Measurements from ENCODE around the gene UBN1.

Gene UBN1

GRCh38 chr16:4801051-4801961 is 46.0 kb upstream of the UBN1 start:
- Histone ChIP-seq H3K4me3 (ENCODE audit: low read depth, low read length) (peak overlapping the region; percentile 80), H3K9me3 (no peaks in the 10 kb centered on the region), H3K27me3 (no peaks in the 10 kb centered on the region), H3K4me1 (peaks cover 11% of the 10 kb centered on the region), H3K36me3 (peaks cover 13% of the 10 kb centered on the region)
- TF ChIP-seq CTCF (IDR thresholded peaks at IDR 0.05; ENCODE audit: low read depth, low read length), result no peak
- DNase-seq, result no peak

- H3K4me1 ChIP-seq, result peaks cover 11% of the 10 kb centered on the region
- no peak for TF ChIP-seq CTCF (IDR thresholded peaks at IDR 0.05; ENCODE audit: low read depth, low read length)
- H3K36me3 ChIP-seq, result peaks cover 14% of the 10 kb centered on the region
- peak within 1 kb of the TSS; percentile 80 for H3K4me3 ChIP-seq (ENCODE audit: low read depth, low read length)
- no peaks in the 10 kb centered on the region for H3K9me3 ChIP-seq
- peak; percentile 61 for DNase-seq
- H3K27me3 ChIP-seq, result no peaks in the 10 kb centered on the region
These were observed 45.2 kb upstream of the UBN1 start, which contains the start of gene ROGDI for GRCh38 chr16:4801962-4802658. TSS of gene ROGDI (minus strand) at chr16:4802633. CDS start at chr16:4802571, 62 bp downstream.

- Histone ChIP-seq H3K4me3 (ENCODE audit: low read depth, low read length) (peak overlapping the region; percentile 80), H3K9me3 (no peaks in the 10 kb centered on the region), H3K36me3 (peaks cover 20% of the 10 kb centered on the region), H3K27me3 (no peaks in the 10 kb centered on the region), H3K4me1 (peaks cover 11% of the 10 kb centered on the region)
- no peak for TF ChIP-seq CTCF (IDR thresholded peaks at IDR 0.05; ENCODE audit: low read depth, low read length)
- DNase-seq, result peak; percentile 96
These were observed 44.5 kb upstream of the UBN1 start for GRCh38 chr16:4802659-4803287.

- Histone ChIP-seq H3K4me3 (ENCODE audit: low read depth, low read length) (peak overlapping the region; percentile 80), H3K9me3 (no peaks in the 10 kb centered on the region), H3K27me3 (no peaks in the 10 kb centered on the region), H3K36me3 (peaks cover 26% of the 10 kb centered on the region), H3K4me1 (peaks cover 11% of the 10 kb centered on the region)
- no peak for DNase-seq
- no peak for TF ChIP-seq CTCF (IDR thresholded peaks at IDR 0.05; ENCODE audit: low read depth, low read length)
These were observed 43.9 kb upstream of the UBN1 start for GRCh38 chr16:4803401-4803844.

GRCh38 chr16:4803898-4804762 is 43.2 kb upstream of the UBN1 start:
- H3K27me3 ChIP-seq, result no peaks in the 10 kb centered on the region
- H3K4me1 ChIP-seq, result peaks cover 11% of the 10 kb centered on the region
- H3K4me3 ChIP-seq (ENCODE audit: low read depth, low read length), result no peak overlapping the region
- no peak for TF ChIP-seq CTCF (IDR thresholded peaks at IDR 0.05; ENCODE audit: low read depth, low read length)
- peaks cover 30% of the 10 kb centered on the region for H3K36me3 ChIP-seq
- no peak for DNase-seq
- H3K9me3 ChIP-seq, result no peaks in the 10 kb centered on the region
